RPMI8226 (cell line): Measurements from ENCODE around the gene GIMAP8.
"Not testable (repeated sequence)": the region's sequence is repeated elsewhere in the genome, so short reads cannot be mapped to it uniquely, and the experiment has no call there.

Experiments
- DNase-seq: peaks from one replicate; pipeline ENCODE4 v3.0.0-alpha.2; 2015

GIMAP8 gene

DNA sequence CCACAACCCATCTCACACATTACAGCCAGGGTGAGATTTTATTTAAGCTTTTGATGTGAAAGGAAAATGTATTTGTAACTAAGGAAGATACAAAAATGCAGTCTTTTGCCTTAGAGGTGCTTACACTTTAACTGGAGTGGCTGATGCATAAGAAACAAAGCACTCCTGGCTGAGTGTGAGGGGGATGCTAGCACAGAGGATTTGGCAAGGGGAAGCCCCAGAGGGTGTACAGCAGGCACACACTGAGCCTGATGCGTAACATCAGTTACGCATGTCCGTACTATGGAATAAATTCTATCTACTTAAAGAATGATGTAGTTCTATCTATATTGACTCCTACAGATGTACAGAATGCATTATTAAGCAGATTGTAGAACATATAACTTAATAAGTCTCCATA is 17.8 kb downstream of the GIMAP8 start:
- no peak for DNase-seq

- DNase-seq, result no peak
Measured at GRCh38 chr7:150471886-150472285, 21.5 kb downstream of the GIMAP8 start.

DNA sequence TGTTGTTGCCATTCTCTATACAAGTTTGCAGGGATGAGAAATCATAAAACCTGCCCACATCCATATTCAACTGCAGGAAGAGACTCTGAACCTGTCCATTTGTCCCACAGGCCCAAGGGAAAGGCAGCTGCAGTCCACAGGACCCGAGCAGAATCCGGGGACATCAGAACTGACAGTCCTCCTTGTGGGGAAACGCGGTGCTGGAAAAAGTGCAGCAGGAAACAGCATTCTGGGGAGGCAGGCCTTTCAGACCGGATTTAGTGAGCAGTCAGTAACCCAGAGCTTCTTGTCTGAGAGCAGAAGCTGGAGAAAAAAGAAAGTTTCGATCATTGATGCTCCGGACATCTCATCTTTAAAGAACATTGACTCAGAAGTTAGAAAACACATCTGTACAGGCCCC is 23.5 kb downstream of the GIMAP8 start:
- DNase-seq, result no peak

GRCh38 chr7:150476285-150476684 is 25.9 kb downstream of the GIMAP8 start:
- DNase-seq, result no peak

DNA sequence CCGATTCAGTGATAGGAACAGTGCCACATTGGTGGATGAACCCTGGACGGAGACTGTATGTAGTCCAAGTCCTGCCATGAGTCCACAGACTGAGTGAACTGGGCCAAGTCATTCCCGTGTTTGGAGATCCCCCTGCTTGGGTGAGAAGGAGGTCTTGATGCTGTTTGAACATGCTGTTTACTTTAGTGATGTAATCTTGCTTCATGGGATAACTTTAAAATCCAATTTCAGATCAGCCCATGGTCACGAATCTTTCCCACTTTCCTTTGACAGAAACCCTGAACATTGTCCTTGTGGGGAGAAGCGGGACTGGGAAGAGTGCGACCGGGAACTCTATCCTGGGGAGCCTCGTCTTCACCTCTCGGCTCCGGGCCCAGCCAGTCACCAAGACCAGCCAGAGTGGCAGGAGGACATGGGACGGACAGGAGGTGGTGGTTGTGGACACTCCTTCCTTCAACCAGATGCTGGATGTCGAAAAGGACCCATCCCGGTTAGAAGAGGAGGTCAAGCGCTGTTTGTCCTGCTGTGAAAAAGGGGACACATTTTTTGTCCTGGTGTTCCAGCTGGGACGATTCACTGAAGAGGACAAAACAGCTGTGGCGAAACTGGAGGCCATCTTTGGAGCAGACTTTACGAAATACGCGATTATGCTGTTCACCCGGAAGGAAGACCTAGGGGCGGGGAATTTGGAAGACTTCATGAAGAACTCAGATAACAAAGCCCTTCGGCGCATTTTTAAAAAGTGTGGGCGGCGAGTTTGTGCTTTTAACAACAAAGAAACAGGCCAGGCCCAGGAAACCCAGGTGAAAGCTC is 26.6 kb downstream of the GIMAP8 start:
- no peak for DNase-seq

DNA sequence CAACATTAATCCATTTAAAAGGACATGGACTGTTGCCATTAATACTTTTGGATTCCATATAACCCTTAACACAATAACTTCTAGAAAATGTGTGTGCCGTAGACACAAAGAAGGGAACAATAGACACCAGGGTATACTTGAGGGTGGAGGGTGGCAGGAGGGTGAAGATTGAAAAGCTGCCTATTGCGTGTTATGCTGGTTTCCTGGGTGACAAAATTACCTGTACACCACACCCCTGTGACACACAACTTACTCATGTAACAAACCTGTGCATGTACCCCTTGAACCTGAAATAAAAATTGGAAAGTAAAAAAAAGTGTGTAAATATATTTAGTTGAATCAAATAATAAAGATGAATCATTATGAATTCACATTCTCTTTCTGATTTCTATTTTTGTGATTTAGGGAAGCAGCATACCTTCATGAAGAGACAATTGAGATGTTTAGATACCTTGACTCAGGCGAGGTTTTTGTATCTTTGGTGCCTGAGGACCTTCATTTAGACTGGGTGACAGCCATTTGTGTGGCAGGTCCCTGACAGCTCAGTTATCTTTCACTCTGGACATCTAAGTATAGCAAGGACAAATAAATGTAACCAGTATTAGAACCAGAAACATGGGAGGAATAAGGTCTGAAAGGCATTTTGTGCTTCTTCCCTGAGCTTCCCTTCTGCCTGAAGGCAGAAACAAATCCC is 28.7 kb downstream of the GIMAP8 start:
- no peak for DNase-seq

GRCh38 chr7:150481186-150481920 is 30.9 kb downstream of the GIMAP8 start:
- no peak for DNase-seq

GRCh38 chr7:150481922-150482321 is 31.5 kb downstream of the GIMAP8 start:
- DNase-seq, result no peak

GRCh38 chr7:150483514-150483913 is 33.1 kb downstream of the GIMAP8 start:
- not testable (repeated sequence) for DNase-seq

GRCh38 chr7:150484071-150484470 is 33.6 kb downstream of the GIMAP8 start:
- DNase-seq, result not testable (repeated sequence)

DNA sequence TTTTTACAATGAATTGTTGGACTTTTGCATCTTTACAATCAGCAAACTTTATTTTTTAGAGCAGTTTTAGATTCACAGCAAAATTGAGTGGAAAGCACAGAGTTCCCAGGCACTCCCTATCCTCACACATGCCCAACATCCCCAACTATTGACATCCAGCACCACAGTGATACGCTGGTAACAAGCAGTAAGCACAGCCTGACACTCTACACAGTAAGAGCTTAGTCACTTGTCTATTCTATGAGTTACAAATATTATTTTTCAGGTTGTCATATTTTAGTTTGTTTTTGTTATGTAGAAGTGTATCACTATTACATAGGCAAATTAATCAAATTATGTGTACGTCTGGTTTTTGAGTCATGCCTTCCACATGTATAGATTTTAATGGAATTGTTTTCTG is 37.2 kb downstream of the GIMAP8 start:
- DNase-seq, result no peak

- DNase-seq, result no peak
Measured at GRCh38 chr7:150489782-150490181, 39.4 kb downstream of the GIMAP8 start.

DNA sequence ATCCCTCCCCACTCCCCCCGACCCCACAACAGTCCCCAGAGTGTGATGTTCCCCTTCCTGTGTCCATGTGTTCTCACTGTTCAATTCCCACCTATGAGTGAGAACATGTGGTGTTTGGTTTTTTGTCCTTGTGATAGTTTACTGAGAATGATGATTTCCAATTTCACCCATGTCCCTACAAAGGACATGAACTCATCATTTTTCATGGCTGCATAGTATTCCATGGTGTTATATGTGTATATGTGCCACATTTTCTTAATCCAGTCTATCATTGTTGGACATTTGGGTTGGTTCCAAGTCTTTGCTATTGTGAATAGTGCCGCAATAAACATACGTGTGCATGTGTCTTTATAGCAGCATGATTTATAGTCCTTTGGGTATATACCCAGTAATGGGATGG is 43.0 kb downstream of the GIMAP8 start:
- not testable (repeated sequence) for DNase-seq

GRCh38 chr7:150502519-150502918 is 52.1 kb downstream of the GIMAP8 start:
- no peak for DNase-seq

DNA sequence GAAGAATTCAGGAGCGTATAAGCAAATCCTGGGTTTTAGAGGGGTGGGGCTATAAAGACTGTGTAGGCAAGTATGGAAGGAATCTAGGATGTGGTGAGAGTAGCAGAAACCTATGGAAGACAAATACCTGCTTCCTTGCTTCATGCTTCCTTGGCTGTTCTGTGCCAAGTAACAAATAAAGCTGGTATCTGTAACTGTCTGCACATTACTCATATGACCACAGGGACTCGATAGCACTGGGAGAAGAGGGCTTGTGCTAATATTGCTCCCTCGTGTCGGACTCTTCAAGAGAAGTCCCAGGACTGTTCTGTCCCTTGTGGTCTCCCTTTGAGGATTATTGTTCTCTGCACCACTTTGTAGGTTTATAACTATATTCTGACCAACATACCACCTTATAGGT is 52.7 kb downstream of the GIMAP8 start:
- DNase-seq, result no peak

GRCh38 chr7:150503581-150503980 is 53.2 kb downstream of the GIMAP8 start:
- DNase-seq, result no peak

- DNase-seq, result no peak
Measured at GRCh38 chr7:150507947-150508602, 57.6 kb downstream of the GIMAP8 start.

- no peak for DNase-seq
Measured at GRCh38 chr7:150511048-150511447, 60.6 kb downstream of the GIMAP8 start.

GRCh38 chr7:150513758-150514157 is 63.3 kb downstream of the GIMAP8 start:
- no peak for DNase-seq

GRCh38 chr7:150514748-150515222 is 64.4 kb downstream of the GIMAP8 start, which contains the start of gene GIMAP7:
TSS of gene GIMAP7 (plus strand) at chr7:150514872. CDS start at chr7:150519975, 5,103 bp downstream.
- DNase-seq, result no peak

DNA sequence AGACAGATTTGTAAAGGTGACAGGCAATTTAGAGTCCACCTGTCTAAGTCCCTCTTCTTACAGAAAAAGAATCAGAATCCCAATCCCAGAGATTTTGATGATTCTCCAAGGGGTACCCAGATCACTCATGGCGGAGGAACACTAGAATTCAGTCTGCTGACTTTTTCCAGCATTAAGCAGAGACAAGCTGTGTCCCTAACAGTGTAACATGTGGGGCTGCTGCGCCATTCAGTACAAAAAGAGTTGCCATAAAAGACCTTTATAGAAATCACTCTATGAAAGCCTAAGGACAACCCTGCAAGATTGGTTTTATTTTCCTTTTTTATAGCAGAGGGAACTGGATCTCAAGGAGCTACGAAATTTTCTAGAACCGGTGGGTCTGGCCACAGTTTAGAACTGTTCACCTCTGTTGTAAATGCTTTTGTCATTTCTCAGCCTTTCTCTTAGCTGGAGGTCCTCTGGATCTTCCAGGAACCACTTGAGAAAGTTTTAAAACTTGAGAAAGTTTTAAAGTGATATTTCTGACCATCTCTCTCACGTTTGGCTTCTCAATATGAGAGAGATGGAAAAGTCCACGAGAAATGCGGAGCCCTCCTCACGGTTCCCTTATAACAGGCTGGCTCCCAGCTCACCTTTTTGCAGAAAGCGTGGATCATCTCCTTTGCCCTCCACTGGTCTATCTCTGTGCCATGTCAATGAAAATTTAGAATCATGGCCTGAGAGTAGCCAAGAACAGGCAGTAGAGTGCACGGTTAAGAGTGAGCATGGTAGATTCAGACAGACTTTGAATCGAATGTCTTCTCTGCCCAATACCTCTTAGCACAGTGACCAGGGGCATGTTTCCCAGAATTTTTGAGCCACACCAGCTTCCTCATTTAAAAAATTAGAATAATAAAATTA is 65.1 kb downstream of the GIMAP8 start:
- no peak for DNase-seq
